Loucy (cell line): Measurements from ENCODE around the gene SDK2.

Source experiments
- EZH2phosphoT487 ChIP-seq: fragments of 200-600 bp; IDR thresholded peaks from 2 replicates; pipeline ENCODE4 v1.6.1; 2018; ENCODE audit warnings: antibody characterized with exemption, mild to moderate bottlenecking, moderate library complexity, borderline replicate concordance
- TF ChIP-seq, protein P1 (sequence below): fragments of 200-600 bp; sonication (generic); conservative IDR thresholded peaks from 2 replicates; pipeline ENCODE4 v1.5.1; 2014; ENCODE audit warnings: mild to moderate bottlenecking, antibody characterized with exemption, low read length

DNA sequence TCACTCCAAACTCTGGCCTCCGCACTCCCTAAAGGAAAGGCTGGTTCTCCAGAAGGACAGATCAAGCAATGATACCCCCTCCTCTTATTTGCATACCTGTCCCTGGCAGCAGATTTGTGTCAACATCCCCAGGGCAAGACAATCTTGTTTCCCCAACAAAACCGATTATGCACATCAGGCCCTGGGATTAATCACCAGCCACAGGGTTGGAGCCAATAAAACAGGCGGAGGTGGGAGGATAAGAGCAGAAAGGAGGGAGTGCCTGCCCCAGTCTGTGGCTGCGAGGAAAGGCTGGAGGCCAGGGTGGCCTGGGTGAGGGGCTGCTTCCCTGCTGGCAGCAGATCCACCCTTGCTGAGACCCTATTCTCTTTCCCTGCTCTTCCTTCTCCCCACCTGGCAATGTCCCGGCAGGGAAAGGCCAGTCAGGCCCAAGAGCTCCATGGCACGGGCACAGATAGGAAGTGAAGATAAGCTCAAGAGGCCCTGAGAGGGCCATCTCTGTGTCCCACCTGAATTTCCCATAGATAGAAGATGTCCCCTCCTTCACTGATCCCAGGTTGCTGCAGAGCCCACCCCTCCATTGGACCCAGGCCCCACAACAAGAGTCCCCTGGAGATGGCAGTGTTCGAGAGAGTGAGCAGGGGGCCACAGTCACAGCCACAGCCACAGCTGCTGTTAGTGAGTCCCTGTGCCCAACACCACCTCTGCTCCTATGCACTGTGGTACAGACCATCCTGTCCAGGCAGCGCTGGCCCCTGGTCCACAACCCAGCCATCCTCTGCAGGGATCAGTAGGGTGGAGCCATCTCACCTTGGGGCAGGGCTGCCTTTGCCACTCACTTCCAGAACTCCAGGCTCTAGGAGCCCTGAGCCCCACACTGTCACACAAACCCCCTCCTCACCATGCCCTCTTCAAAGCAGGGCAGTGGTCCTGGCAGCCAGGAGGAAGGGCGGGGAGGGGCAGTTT lies 137.5 kb downstream of the SDK2 start:
- TF ChIP-seq, protein P1, sequence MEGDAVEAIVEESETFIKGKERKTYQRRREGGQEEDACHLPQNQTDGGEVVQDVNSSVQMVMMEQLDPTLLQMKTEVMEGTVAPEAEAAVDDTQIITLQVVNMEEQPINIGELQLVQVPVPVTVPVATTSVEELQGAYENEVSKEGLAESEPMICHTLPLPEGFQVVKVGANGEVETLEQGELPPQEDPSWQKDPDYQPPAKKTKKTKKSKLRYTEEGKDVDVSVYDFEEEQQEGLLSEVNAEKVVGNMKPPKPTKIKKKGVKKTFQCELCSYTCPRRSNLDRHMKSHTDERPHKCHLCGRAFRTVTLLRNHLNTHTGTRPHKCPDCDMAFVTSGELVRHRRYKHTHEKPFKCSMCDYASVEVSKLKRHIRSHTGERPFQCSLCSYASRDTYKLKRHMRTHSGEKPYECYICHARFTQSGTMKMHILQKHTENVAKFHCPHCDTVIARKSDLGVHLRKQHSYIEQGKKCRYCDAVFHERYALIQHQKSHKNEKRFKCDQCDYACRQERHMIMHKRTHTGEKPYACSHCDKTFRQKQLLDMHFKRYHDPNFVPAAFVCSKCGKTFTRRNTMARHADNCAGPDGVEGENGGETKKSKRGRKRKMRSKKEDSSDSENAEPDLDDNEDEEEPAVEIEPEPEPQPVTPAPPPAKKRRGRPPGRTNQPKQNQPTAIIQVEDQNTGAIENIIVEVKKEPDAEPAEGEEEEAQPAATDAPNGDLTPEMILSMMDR, result no peak
- no peak for TF ChIP-seq EZH2phosphoT487
